Natural killer cell (primary cell): Measurements from ENCODE around the gene PAX6. TPM values are rescaled to one million over a fixed set of nuclear protein-coding genes. Genes with fewer than 3 reads are reported as not detected.

Experiments used
- ATAC-seq, 3 donors: fragments of 150-1000 bp in 2 of 3; fragments of 200-7000 bp in 1 of 3; cut with Tn5 transposase; 1 replicate in 1 of 3; 2 replicates in 2 of 3; pipeline ENCODE4 v1.10.0; 2021; ENCODE audit warnings: mild to moderate bottlenecking in 2 of 3, moderate library complexity in 2 of 3
- DNase-seq, 2 donors: peaks; one replicate each; pipeline versions ENCODE4 v3.0.0 to v3.0.0-alpha.2; 2013 to 2021; ENCODE audit warnings: mixed read lengths in 1 of 2
- H3K27ac ChIP-seq: one replicate; pipeline ENCODE4 v1.5.1; 2013; ENCODE audit warnings: mild to moderate bottlenecking, low read length
- H3K27me3 ChIP-seq: one replicate; pipeline ENCODE4 v1.6.1; 2013; ENCODE audit warnings: low read length; ENCODE audit not compliant: control insufficient read depth, insufficient read depth
- H3K36me3 ChIP-seq: one replicate; pipeline ENCODE4 v1.6.1; 2013; ENCODE audit warnings: low read length; ENCODE audit not compliant: control insufficient read depth, insufficient read depth
- H3K4me1 ChIP-seq: one replicate; pipeline ENCODE4 v1.6.1; 2013; ENCODE audit warnings: low read length; ENCODE audit not compliant: control insufficient read depth, insufficient read depth
- H3K4me3 ChIP-seq: one replicate; pipeline ENCODE4 v1.5.1; 2013; ENCODE audit warnings: low read length
- H3K9me3 ChIP-seq: one replicate; pipeline ENCODE4 v1.6.1; 2013; ENCODE audit warnings: low read length; ENCODE audit not compliant: control insufficient read depth, insufficient read depth
- H3K27ac Mint-ChIP-seq, 2 donors: one replicate each; pipeline ENCODE4 v1.8.0; 2022; ENCODE audit warnings: mild to moderate bottlenecking in 2 of 2, mixed read lengths in 2 of 2, moderate library complexity in 1 of 2
- H3K27me3 Mint-ChIP-seq, 2 donors: one replicate each; pipeline ENCODE4 v1.8.0; 2022; ENCODE audit warnings: low read depth in 2 of 2, mixed read lengths in 2 of 2
- H3K36me3 Mint-ChIP-seq: one replicate; pipeline ENCODE4 v1.8.0; 2022; ENCODE audit warnings: mixed read lengths
- H3K4me1 Mint-ChIP-seq, 2 donors: one replicate each; pipeline ENCODE4 v1.8.0; 2022; ENCODE audit warnings: mixed read lengths in 2 of 2
- H3K4me3 Mint-ChIP-seq: one replicate; pipeline ENCODE4 v1.8.0; 2022; ENCODE audit warnings: mild to moderate bottlenecking, moderate library complexity, mixed read lengths
- H3K9me3 Mint-ChIP-seq, 2 donors: one replicate each; pipeline ENCODE4 v1.8.0; 2022; ENCODE audit warnings: mixed read lengths in 2 of 2
- WGBS: methylation state at CpG from one replicate; pipeline ENCODE4 v1.1.7; 2013; ENCODE audit warnings: missing lambda C conversion rate; ENCODE audit not compliant: insufficient coverage; 5-methylcytosine and 5-hydroxymethylcytosine counted together
- intact Hi-C: fragments of 100-400 bp; cut with micrococcal nuclease; formaldehyde crosslinking; loops from one replicate; pipeline ENCODE4 v1.14.2; 2022
- total RNA-seq, 4 donors: library from RNA; stranded (reverse); fragments of 120-200 nt in 1 of 4; gene quantifications; one replicate each; pipeline versions ENCODE4 v1.2.3 to v1.2.4, GENCODE V29; 2013 to 2022
- TF ChIP-seq, protein P1 (sequence below): fragments of 200-600 bp; IDR thresholded peaks from one replicate; pipeline ENCODE4 v1.8.0; 2022; ENCODE audit warnings: antibody characterized with exemption

Gene PAX6
- total RNA-seq, 3 donors from 2014 or later (not counting 1 experiment from before 2014, with no cell fraction given), result not detected

DNA sequence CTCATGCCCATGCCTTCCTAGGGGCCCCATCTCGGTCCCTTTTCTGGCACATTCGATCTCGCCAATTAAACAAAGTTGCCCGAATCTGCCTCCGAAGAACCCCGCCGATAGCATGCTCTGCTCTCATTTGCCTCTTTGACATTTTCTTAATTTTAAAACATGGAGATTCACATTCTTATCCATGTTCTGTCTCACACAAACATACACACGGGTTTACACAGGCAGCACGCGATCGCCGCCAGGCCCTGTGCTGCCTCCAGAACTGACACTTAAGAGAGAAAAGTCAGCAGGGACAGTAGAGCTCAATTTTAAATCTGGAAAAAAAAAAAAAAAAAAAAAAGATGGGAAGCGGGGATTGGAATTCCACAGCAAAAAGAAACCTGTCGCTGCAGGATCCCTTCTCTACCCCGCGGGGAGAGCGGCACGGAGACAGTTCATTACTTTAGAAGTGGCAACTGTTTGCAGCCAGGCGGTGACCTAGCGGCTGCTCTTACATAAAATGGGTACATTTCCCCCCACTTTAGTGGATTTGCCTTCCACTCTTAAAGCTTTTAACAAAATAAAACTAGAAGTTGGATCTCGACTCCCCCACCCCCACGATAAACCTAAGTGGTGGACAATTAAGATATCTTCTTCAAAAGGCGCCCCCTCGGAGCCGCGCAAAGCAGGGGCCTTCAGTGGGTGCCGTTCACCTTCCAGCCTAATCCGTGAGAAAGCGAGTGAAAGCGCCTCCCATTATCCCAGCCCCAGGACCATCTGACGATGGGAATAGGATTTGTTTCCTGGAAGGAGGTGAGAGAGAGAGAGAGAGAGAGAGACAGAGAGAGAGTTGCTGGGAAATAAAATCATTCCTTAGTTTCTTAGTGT, 13.7 kb downstream of the PAX6 start:
- peaks cover 7% of the 10 kb centered on the region for H3K9me3 ChIP-seq
- peaks cover 33% of the 10 kb centered on the region for H3K27me3 ChIP-seq
- Mint-ChIP-seq H3K27me3 (peaks cover 74 to 85% of the 10 kb centered on the region in 2 donors), H3K9me3 (peaks cover 0 to 3% of the 10 kb centered on the region in 2 donors), H3K36me3 (peaks cover 31% of the 10 kb centered on the region), H3K4me3 (no peak overlapping the region), H3K27ac (no peak overlapping the region), H3K4me1 (peaks cover under 1 to 20% of the 10 kb centered on the region in 2 donors)
- DNase-seq, result no peak
- TF ChIP-seq, protein P1, sequence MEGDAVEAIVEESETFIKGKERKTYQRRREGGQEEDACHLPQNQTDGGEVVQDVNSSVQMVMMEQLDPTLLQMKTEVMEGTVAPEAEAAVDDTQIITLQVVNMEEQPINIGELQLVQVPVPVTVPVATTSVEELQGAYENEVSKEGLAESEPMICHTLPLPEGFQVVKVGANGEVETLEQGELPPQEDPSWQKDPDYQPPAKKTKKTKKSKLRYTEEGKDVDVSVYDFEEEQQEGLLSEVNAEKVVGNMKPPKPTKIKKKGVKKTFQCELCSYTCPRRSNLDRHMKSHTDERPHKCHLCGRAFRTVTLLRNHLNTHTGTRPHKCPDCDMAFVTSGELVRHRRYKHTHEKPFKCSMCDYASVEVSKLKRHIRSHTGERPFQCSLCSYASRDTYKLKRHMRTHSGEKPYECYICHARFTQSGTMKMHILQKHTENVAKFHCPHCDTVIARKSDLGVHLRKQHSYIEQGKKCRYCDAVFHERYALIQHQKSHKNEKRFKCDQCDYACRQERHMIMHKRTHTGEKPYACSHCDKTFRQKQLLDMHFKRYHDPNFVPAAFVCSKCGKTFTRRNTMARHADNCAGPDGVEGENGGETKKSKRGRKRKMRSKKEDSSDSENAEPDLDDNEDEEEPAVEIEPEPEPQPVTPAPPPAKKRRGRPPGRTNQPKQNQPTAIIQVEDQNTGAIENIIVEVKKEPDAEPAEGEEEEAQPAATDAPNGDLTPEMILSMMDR, result no peak
- H3K4me3 ChIP-seq, result no peak overlapping the region
- no peak for ATAC-seq
- WGBS, result 15% methylated on average over 31 of the region's 31 CpGs
- H3K36me3 ChIP-seq, result no peaks in the 10 kb centered on the region
- intact Hi-C loops, result no loop called here
- H3K4me1 ChIP-seq, result peaks cover 7% of the 10 kb centered on the region
- no peak overlapping the region for H3K27ac ChIP-seq

DNA sequence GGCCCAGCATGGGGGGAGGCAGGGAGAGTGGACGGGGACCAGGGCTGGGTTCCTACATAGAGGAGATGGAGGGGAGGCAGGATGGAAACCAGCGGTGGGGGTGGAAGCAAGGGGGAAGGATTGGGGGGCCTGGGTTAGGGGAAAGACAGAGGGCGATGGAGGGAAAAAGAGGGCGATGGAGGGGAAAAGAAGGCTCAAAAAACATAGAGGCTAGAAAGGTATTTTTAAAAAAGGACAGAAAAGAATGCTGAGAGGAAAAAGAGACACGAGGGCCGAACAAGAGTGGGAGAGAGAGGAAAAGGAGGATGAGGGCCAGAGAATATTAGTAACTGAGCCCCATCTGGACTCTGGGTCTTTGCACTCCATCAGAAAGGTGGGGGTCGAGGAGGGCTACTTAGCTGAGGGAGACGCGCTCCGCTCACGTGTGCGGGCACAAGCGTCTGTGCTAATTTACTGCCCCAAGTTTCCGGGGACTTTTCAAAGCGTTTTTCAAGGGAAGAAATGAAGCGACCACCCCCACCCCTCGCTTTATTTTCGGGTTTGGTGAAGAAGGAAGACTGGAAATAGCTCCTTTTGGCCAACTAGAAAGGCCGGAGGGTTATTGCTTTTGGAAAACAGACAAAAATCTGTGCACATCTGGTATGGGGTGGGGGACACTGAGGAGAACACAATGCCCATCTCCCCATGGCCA, 14.5 kb downstream of the PAX6 start:
- Histone ChIP-seq H3K4me3 (no peak overlapping the region), H3K4me1 (peaks cover 7% of the 10 kb centered on the region), H3K36me3 (no peaks in the 10 kb centered on the region), H3K27me3 (peaks cover 29% of the 10 kb centered on the region), H3K27ac (no peak overlapping the region), H3K9me3 (peaks cover 7% of the 10 kb centered on the region)
- ATAC-seq (no peak), DNase-seq (no peak)
- TF ChIP-seq, protein P1, result no peak
- Mint-ChIP-seq H3K27ac (no peak overlapping the region), H3K4me1 (peaks cover 0 to 20% of the 10 kb centered on the region in 2 donors), H3K4me3 (no peak overlapping the region), H3K36me3 (peaks cover 23% of the 10 kb centered on the region), H3K27me3 (peaks cover 70 to 77% of the 10 kb centered on the region in 2 donors), H3K9me3 (peaks cover 0 to 3% of the 10 kb centered on the region in 2 donors)
- intact Hi-C loops, result no loop called here
- 11% methylated on average over 18 of the region's 19 CpGs for WGBS

DNA sequence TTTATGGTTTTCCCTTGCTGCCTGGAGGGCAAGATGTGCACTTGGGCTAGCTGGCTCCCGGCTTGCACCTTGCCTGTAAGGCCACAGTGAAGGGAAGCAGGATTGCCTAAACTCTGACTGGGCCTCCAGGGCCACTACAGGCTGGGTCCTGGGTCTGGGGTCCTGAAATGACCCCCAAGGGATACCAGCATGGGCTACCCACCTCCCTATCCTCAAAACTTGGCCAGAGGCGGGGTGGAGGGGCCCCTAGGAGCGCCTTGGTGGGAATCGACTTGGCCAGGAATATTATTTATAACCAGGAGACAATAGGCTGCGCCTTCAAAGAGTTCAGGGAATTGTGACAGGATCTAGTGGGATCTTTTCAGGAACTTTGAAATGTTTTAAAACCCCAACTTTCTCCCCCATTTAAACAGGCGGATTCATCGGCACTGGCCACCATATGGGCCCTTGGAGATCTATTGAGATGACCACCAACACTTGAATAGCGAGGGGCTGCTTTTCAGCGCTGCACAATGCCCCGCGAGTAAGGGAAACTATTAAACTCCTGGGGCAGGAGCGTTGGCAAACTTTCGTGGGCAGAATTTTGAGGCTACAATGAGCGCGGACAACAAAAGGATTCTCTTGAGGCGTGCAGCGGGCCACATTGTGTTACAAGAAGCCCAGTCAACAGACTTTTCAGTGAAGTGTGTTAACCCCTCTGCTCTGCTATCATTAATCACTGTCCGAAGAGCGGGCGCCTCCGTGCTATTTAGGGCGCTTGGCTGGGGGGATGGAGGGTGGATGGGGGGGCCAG, 15.2 kb downstream of the PAX6 start:
- H3K9me3 Mint-ChIP-seq, result peaks cover 0 to 3% of the 10 kb centered on the region in 2 donors
- H3K27me3 Mint-ChIP-seq, result peaks cover 65 to 77% of the 10 kb centered on the region in 2 donors
- DNase-seq (no peak), ATAC-seq (no peak)
- H3K4me1 ChIP-seq, result peaks cover 7% of the 10 kb centered on the region
- no peak overlapping the region for H3K27ac Mint-ChIP-seq
- TF ChIP-seq, protein P1, result no peak
- H3K4me3 ChIP-seq, result no peak overlapping the region
- H3K27ac ChIP-seq, result no peak overlapping the region
- WGBS, result 42% methylated on average over 22 of the region's 22 CpGs
- no peak overlapping the region for H3K4me3 Mint-ChIP-seq
- peaks cover 0 to 20% of the 10 kb centered on the region in 2 donors for H3K4me1 Mint-ChIP-seq
- peaks cover 7% of the 10 kb centered on the region for H3K9me3 ChIP-seq
- H3K27me3 ChIP-seq, result peaks cover 22% of the 10 kb centered on the region
- intact Hi-C loops, result no loop called here
- H3K36me3 Mint-ChIP-seq, result peaks cover 15% of the 10 kb centered on the region
- no peaks in the 10 kb centered on the region for H3K36me3 ChIP-seq
